HG02571 (cell line): ENCODE measurements around the gene TUBD1.
"Not testable (repeated sequence)": the region's sequence is repeated elsewhere in the genome, so short reads cannot be mapped to it uniquely, and the experiment has no call there.

Source experiments
- ATAC-seq: cut with Tn5 transposase; IDR thresholded peaks from one replicate; pipeline ENCODE4 v1.9.1; 2021; ENCODE audit warnings: mild to moderate bottlenecking, moderate library complexity; ENCODE audit not compliant: unreplicated experiment

TUBD1 gene

GRCh38 chr17:59892924-59893675 lies at the start of gene TUBD1, which contains the start of gene RPS6KB1:
TUBD1 (minus strand) TSS chr17:59892943; CDS start chr17:59891002, 1,941 bp downstream.
RPS6KB1 (plus strand) TSS chr17:59893121; CDS start chr17:59893185, 64 bp downstream.
- ATAC-seq: peak; percentile 79

DNA sequence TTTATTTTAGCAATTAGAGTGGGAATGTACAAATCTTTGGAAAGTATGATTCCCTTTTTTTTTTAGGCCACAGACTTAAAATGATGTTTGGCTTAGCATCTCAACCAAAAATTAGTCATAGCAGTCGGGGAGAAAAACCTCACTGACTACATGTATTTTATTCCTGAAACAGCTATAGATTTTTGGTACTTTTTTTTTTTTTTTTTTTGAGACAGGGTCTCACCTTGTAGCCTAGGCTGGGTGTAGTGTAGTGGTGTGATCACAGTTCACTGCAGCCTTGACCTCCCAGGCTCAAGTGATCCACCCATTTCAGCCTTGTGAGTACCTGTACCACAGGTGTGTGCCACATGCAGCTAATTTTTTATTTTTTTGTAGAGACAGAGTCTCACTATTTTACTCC lies 48.4 kb upstream of the TUBD1 start:
- no peak for ATAC-seq

DNA sequence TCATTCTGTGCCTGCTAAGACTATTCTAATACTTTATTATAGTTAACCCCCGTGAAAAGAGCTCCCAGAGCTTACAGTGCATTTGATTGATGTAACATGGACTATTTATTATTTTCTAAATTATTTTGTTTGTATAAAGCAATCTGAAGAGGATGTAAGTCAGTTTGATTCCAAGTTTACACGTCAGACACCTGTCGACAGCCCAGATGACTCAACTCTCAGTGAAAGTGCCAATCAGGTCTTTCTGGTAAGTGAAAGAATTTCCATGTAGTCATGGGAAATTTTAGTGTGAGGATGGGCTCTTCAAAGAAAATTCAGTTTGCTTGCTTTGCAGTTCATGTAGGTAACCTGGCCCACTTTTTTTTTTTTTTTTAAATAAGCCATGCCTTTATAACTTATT lies 48.0 kb upstream of the TUBD1 start:
- ATAC-seq: not testable (repeated sequence)

DNA sequence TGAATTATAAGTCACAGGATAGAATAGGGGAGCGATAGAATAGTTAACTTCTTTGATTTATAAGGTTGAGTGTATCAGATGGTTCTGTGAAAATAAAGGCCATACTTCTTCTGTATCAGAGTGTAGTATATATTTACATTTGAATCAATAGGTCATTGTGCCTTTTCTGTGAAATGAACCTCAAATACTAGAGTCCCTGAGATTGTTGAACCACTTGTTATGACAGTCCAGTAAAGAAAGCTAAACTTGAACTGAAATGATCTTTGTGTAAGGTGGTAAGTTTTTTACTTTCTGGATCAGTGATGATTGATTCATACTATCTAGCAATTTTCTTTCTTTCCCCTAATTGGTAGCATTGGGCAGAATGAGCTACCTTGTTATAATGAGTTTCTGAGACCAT lies 40.6 kb upstream of the TUBD1 start:
- ATAC-seq: not testable (repeated sequence)

- ATAC-seq: not testable (repeated sequence)
Measured at GRCh38 chr17:59930768-59931167, 38.0 kb upstream of the TUBD1 start.

DNA sequence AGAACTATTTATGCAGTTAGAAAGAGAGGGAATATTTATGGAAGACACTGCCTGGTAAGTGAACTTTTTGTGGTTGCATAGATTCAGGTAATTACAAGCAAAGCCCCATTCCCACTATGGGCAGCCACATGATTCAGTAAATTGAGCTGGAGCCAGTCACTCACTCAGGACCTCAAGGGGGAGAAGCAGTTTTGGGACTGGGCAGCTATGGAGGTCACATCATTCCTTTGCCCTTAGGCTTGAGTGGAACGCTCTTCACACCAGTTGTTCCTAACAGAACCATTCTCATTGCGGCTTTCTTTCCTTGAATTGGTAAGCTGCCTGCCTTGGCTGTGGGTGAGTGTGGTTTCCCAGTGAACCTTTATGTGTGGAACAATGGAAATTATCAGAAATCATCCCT lies 37.4 kb upstream of the TUBD1 start:
- not testable (repeated sequence) for ATAC-seq

- not testable (repeated sequence) for ATAC-seq
Measured at GRCh38 chr17:59920637-59921036, 27.9 kb upstream of the TUBD1 start.

GRCh38 chr17:59916446-59916845 lies 23.7 kb upstream of the TUBD1 start:
- no peak for ATAC-seq

DNA sequence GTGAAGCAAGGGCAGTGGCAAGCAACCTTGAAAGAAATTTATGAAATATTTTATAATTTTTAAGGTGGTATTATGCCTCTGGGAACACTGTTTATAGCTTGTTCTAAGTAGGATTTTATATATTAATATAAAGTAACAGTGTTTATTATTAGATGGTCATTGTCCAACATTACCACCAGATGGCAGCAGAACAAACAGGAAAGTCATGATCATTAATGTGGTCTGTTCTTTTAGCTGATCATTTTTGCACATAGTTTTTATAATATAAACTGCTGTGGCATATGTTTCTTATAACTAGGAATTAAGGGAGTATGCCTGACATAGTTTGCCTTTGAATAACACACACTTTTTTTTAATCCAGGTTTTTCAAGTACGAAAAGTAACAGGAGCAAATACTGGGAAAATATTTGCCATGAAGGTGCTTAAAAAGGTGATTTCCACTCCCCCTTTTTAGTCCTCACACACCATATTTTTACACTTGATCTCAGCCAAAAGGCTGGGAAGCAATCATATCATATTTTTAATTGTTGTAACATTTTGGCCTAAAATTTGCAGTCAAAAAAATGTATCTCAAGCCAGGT lies 21.6 kb upstream of the TUBD1 start:
- ATAC-seq: no peak

GRCh38 chr17:59907467-59907866 lies 14.7 kb upstream of the TUBD1 start:
- ATAC-seq: no peak

- no peak for ATAC-seq
Measured at GRCh38 chr17:59903455-59903854, 10.7 kb upstream of the TUBD1 start.

DNA sequence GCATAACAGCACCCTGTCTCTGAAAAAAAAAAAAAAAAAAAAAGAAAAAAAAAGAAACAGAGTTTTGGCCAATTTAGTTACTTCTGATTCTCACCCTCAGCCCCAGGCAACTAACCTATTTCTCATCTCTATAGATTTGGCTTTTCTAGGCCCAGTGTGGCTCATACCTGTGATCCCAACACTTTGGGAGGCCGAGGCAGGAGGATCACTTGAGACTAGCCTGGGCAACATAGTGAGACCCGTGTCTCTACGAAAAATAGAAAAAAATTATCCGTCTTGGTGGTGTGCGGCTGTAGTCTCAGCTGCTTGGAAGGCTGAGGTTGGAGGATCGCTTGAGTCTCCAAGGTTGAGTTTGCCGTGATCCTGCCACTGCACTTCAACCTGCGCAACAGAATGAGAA lies 8.9 kb upstream of the TUBD1 start:
- ATAC-seq: no peak

DNA sequence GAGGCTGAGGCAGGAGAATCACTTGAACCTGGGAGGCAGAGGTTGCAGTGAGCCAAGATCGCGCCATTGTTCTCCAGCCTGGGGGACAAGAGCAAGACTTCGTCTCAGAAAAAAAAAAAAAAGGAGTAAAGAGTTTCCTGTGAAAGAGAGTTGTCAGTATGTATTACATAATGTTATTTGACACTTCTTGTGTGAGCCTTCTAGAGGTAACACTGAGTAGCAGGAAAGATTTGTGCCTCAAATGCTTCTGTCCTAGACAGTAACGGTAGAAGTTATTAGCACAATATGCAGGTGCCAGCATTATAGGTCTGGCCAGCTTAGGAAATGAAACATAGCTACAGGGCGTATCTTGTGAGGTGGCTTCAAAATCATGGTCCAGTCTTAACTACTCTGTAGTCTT lies 6.4 kb upstream of the TUBD1 start:
- no peak for ATAC-seq

DNA sequence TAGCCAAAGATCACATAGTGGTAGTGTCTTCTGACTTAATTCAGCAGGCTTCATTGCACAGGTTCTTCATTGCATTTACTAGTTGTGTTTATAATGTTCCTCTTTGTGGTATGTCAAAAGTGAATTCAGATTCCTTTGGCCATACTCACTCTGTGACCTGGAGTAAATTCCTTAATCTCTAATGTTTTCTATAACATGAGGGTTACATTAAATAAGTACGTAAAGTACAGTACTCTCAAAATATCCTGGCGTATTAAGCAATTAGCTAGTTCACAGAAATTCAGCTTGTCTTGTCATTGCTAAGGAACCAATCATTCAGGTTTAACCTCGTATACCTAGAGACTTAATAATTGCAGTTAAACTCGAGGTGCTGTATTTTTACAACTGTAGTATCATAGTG lies 4.3 kb upstream of the TUBD1 start:
- ATAC-seq: no peak

DNA sequence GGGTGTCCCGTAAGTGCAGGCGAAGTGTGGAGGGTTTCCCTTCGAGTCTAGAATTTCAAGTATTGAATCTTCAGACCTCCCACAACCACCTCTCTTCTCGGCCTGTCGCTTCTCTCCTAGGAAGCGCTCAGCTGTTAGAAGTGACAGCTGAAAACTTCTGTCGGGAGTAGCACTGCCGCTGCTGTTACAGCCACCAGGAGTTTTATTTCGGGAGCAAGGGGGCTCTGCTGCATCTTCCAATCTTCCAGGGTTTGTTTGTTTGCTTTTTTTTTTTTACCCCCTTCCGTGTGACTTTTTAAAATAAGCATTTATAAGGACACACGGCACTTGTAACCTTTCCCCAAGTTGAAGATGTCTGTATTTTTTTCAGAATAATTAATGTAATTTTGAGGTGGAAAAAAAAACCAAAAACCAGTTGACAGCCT lies 945 bp upstream of the TUBD1 start:
- ATAC-seq: no peak

DNA sequence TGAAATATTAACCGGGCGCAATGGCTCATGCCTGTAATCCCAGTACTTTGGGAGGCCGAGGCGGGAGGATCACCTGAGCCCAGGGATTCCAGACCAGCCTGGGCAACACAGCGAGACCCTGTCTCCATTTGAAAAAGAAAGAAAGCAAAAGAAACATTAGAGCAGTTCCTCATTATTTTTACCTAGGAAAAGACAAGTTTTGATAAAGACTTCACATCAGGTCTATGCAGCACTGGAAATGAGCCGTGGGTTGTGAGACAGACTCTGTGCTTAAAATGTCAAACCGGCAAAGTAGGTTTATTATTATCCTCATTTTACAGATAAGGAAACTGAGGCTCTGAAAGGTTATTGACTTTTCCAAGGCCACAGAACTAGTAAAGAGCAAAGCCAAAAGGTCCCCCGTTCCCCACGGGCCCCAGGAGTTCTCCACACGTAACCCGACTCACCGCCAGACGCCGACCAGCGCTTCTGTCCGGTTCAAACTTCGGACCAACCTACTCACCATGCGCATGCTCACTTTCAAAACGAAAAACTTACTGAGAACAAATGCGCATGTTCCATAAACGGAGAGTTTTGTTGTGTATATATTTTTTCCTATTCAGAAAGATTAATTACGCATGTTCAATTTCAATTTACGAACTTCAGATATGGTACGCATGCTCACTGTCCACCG lies 356 bp downstream of the TUBD1 start:
- peak; percentile 47 for ATAC-seq

DNA sequence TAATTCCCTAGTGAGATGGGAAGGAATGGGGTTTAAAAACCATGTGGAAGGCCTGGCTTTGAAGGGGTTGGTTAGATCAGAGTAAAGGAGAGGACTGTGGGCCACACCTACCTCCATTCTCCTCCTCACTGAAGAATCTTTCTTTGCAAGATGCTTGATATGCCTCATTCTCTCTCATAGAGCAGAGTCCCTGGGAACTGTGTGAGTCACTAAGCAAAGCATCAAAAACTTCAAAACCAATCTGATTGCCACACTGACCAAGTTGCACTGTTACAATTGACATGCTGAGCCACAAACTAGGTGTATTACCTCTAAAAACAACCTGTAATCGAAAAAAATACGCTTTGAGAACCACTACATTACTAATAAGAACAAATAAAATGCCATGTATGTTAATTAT lies 2.0 kb downstream of the TUBD1 start:
- ATAC-seq: no peak

DNA sequence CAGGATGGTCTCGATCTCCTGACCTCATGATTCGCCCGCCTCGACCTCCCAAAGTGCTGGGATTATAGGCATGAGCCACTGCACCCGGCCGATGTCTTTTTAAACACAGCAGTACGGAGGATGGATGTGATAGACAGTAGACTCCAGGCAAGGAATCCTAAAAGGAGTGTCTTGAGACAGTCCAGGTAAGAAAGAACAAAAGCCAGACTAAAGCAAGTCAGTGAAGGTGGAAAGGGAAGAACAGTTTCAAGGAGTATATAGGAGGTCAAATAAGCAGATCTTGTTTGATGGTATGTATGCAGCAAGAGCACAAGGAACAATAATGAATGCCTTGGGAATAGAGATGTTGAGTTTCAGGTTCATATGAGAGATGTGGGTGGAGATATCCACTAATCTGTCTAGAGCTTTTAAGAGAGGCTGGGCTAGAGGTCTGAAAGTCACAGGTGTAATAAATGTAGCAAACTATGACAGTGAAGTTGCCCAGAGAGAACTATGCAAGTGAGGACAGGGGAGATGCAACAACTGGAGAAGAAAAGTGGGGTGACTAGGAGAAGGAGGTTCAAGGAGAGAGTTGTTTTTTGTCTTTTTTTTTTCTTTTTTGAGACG lies 4.5 kb downstream of the TUBD1 start:
- ATAC-seq: no peak

DNA sequence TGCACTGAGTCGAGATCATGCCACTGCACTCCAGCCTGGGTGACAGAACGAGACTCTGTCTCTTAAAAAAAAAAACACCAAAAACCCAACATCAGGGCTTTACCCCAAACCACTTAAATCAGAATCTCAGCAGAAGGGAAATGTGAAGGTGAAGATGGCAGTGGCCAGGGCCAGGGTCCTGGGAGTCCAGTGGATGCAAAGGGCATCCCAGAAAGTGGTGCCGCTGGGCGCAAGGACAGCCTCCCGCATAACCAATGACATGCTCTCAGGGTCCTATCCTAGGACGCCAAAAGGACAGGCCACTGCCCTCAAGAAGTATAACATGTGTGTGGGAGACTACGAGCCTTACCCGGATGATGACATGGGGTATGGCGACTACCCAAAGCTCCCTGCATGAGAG lies 7.9 kb downstream of the TUBD1 start:
- ATAC-seq: no peak

DNA sequence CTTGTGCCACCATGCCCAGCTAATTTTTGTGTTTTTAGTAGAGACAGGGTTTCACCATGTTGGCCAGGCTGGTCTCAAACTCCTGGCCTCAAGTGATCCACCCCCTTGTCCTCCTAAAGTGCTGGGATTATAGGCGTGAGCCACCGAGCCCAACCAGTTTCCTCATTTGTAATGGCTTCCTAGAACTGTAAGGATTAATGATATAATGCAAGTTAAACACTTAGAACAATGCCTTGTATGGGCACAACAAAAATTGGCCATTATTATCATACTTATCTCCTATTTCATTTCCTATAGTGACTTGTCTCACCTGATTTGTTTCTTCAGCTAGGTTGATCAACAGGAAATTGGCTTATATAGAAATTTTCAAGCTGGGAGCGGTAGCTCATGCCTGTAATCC lies 14.1 kb downstream of the TUBD1 start:
- ATAC-seq: no peak

DNA sequence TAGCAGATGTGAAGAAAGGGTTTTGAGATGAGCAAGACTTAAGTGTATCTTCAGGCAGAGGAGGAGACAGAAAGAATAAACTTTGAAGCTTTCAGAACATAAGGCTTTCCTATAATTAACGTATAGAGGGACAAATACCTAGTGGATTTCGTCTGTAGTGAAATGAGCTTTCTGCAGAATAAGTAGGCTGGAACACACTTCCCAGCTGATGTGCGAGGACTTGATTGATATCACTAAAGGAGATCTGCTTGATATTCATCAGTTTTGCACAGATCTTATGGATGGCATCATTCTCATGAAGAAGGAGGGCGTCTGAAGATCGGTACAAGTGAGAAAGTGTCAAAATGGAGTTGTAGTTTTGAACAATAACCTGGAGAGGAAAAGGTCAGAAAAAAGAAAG lies 14.8 kb downstream of the TUBD1 start:
- no peak for ATAC-seq

- no peak for ATAC-seq
Measured at GRCh38 chr17:59876107-59876506, 16.6 kb downstream of the TUBD1 start.
